Breast epithelium (tissue), 4 donors: ENCODE data around the gene DPY19L1. TPM values are rescaled to one million over a fixed set of nuclear protein-coding genes. Genes with fewer than 3 reads are reported as not detected.
"Not testable (repeated sequence)": the region's sequence is repeated elsewhere in the genome, so short reads cannot be mapped to it uniquely, and the experiment has no call there.

Source experiments
- DNase-seq, 2 donors: peaks; one replicate each; pipeline ENCODE4 v3.0.0-alpha.2; 2019; ENCODE audit warnings: low spot score in 2 of 2
- H3K27ac ChIP-seq, 2 donors: fragments of 200-600 bp; sonication (generic) in 1 of 2; one replicate each; pipeline ENCODE4 v1.5.1; 2016 to 2019; ENCODE audit warnings: mild to moderate bottlenecking in 1 of 2
- H3K27me3 ChIP-seq, 2 donors: fragments of 200-600 bp; sonication (generic) in 1 of 2; one replicate each; pipeline versions ENCODE4 v1.5.1 to v1.6.0; 2017 to 2019; ENCODE audit warnings: control low read depth in 1 of 2, mild to moderate bottlenecking in 1 of 2
- H3K36me3 ChIP-seq: fragments of 200-600 bp; one replicate; pipeline ENCODE4 v1.5.1; 2019
- H3K4me1 ChIP-seq, 2 donors: fragments of 200-600 bp; sonication (generic); one replicate each; pipeline ENCODE4 v1.5.1; 2016 to 2019; ENCODE audit warnings: control low read depth in 1 of 2
- H3K4me3 ChIP-seq, 3 donors: fragments of 200-600 bp; sonication (generic); 1 replicate in 2 of 3; 2 replicates in 1 of 3; pipeline ENCODE4 v1.5.1; 2016 to 2019; ENCODE audit warnings: mild to moderate bottlenecking in 3 of 3, moderate library complexity in 2 of 3
- H3K9me3 ChIP-seq, 2 donors: fragments of 200-600 bp; sonication (generic) in 1 of 2; one replicate each; pipeline ENCODE4 v1.5.1; 2016 to 2019; ENCODE audit warnings: control low read depth in 1 of 2
- POLR2A ChIP-seq: fragments of 450-650 bp; IDR thresholded peaks from one replicate; pipeline ENCODE4 v1.6.1; 2016; ENCODE audit warnings: antibody characterized with exemption, mild to moderate bottlenecking, moderate library complexity
- POLR2AphosphoS5 ChIP-seq, 3 donors: sonication (generic); formaldehyde crosslinking; IDR thresholded peaks; one replicate each; pipeline ENCODE4 v1.6.1; 2017; ENCODE audit warnings: antibody characterized with exemption in 3 of 3
- intact Hi-C: fragments of 100-400 bp; cut with DNase I; formaldehyde crosslinking; loops from one replicate; pipeline ENCODE4 v1.15.1; 2023; ENCODE audit warnings: low total_unique reads
- total RNA-seq, 3 donors: library from RNA; depleted of rRNA; stranded (reverse); fragments of >200 nt; gene quantifications; one replicate each; pipeline ENCODE4 v1.1.0, GENCODE V29; 2016
- TF ChIP-seq, protein P1 (sequence below), 3 donors: fragments of 450-650 bp; IDR thresholded peaks; one replicate each; pipeline ENCODE4 v1.5.1; 2016 to 2017; ENCODE audit warnings: antibody characterized with exemption in 3 of 3, mild to moderate bottlenecking in 3 of 3, moderate library complexity in 3 of 3

The DPY19L1 gene
- total RNA-seq, 3 donors from 2014 or later, result 14.1 to 18.2 (median 17.4) TPM

DNA sequence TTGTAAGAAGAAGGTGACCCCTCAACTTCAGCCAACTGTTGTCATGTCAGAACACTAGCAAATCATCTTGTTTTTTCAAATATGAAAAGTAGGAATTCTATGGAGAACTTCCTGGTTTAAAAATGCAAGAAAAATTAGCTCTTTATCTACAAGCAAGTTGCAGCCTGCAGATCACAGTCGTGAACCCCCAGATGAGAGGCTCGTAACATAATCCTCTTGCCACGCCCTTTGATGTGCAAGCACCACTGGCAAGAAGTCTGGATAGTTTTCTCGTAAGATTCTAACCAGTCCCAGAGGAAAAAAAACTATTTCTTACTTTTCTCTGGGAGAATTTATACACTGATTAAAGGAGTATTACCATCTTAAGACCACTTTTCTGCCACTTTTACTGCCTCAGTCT is 132.3 kb downstream of the DPY19L1 start:
- H3K9me3 ChIP-seq, result no peaks in the 10 kb centered on the region
- DNase-seq, result no peak
- intact Hi-C loops, result no loop called here
- H3K27me3 ChIP-seq, result no peaks in the 10 kb centered on the region
- no peak for TF ChIP-seq POLR2A
- H3K4me1 ChIP-seq, result no peaks in the 10 kb centered on the region
- no peak overlapping the region for H3K4me3 ChIP-seq
- no peak overlapping the region for H3K27ac ChIP-seq
- no peaks in the 10 kb centered on the region for H3K36me3 ChIP-seq

DNA sequence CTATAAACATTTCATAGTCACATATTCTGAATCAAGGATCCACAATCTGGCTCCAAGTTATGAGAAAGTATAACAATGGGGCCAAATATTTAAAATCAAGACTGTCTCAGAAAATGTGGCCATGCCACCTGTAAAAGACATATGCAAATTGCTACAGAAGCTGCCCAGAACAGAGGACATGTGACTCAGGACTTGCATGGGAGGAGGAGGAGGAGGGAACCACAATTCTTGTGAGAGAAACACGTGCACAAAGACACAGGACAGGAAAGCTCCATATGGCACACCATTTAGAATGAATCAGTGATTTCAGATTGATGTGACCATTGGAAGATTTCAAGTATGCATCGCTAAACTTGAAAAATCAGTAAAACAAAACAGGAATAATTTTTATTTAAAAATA is 133.4 kb downstream of the DPY19L1 start:
- H3K4me1 ChIP-seq, H3K9me3 ChIP-seq, intact Hi-C loops, H3K36me3 ChIP-seq, H3K27me3 ChIP-seq, H3K4me3 ChIP-seq, DNase-seq, H3K27ac ChIP-seq: not testable (repeated sequence)

DNA sequence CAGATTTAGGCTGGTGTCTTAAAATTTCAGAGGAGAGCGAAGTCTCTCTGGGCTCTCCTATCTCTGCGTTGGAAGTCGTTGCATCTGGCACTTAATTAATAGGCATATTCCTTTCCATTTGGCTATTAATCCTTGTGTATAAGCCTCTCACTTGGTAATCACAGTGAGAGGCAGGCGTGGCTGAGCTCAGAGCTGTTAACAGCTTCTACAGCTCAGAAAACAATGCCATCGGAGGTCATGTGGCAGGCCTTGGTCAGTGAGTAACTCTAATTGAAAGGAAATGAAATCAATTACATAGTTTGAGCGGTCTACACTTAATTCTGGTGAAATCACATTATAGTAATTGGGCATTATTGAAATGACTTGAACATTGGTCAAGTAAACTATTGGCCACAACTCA is 135.1 kb downstream of the DPY19L1 start:
- H3K4me1 ChIP-seq, result no peaks in the 10 kb centered on the region
- no peaks in the 10 kb centered on the region for H3K9me3 ChIP-seq
- no peak overlapping the region for H3K4me3 ChIP-seq
- no peaks in the 10 kb centered on the region for H3K36me3 ChIP-seq
- intact Hi-C loops, result no loop called here
- H3K27ac ChIP-seq, result no peak overlapping the region
- H3K27me3 ChIP-seq, result no peaks in the 10 kb centered on the region
- no peak for TF ChIP-seq POLR2A
- no peak for TF ChIP-seq POLR2AphosphoS5 (IDR thresholded peaks at IDR 0.05)
- TF ChIP-seq, protein P1, sequence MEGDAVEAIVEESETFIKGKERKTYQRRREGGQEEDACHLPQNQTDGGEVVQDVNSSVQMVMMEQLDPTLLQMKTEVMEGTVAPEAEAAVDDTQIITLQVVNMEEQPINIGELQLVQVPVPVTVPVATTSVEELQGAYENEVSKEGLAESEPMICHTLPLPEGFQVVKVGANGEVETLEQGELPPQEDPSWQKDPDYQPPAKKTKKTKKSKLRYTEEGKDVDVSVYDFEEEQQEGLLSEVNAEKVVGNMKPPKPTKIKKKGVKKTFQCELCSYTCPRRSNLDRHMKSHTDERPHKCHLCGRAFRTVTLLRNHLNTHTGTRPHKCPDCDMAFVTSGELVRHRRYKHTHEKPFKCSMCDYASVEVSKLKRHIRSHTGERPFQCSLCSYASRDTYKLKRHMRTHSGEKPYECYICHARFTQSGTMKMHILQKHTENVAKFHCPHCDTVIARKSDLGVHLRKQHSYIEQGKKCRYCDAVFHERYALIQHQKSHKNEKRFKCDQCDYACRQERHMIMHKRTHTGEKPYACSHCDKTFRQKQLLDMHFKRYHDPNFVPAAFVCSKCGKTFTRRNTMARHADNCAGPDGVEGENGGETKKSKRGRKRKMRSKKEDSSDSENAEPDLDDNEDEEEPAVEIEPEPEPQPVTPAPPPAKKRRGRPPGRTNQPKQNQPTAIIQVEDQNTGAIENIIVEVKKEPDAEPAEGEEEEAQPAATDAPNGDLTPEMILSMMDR (IDR thresholded peaks at IDR 0.05), result no peak
- DNase-seq, result no peak

DNA sequence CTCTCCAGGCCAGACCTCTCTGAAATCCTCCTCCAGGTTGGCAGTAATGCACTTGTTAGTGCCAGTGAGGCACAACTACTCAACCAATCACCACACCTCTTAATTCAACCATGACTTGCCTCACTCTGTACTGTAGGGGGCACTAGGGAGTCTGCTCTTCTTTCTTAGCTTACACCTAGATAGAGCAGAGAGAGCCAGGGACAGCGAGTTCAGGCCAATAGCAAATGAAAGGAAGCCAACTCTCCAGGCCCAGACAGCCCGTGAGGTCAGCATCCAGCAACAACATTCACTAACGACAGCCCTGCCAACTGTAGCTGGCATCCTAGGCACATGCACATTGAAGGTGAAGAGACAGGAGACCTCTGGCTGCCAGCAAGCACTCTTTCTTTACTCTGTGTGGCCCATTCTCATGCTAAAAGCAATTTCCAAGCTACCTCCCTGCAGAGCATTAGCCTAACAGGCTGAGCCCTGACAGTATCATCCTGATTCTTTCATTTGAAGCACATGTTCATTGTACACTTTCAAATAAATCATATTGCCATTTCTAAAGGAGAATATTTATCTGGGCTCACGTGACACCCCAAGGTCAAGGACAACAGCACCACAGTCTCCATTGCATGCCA is 136.3 kb downstream of the DPY19L1 start:
- intact Hi-C loops, result no loop called here
- no peak for DNase-seq

DNA sequence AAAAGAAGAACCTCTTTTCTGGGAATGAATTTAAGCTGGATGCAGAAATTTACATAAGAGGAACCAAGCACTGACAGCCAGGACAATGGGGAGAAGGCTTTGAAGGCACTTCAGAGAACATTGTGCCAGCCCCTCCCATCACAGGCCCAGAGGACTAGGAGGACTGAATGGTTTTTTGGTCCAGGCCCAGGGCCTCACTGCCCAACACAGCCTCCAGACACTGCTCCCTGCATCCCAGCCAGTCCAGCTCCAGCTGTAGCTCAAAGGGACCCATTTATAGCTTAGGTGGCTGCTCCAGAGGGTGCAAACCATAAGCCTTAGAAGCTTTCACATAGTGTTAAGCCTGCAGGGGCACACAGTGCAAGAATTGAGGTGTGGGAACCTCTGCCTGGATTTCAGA is 142.1 kb downstream of the DPY19L1 start:
- intact Hi-C loops, result no loop called here
- no peak for DNase-seq
- Histone ChIP-seq H3K27me3 (no peaks in the 10 kb centered on the region), H3K27ac (no peak overlapping the region), H3K36me3 (no peaks in the 10 kb centered on the region), H3K4me1 (no peaks in the 10 kb centered on the region), H3K4me3 (no peak overlapping the region), H3K9me3 (peaks cover 10 to 20% of the 10 kb centered on the region in 2 donors)
- no peak for TF ChIP-seq POLR2AphosphoS5 (IDR thresholded peaks at IDR 0.05)
- TF ChIP-seq, protein P1 (IDR thresholded peaks at IDR 0.05), result no peak

More for the DNA sequence above, 136.3 kb downstream of the DPY19L1 start:
- Histone ChIP-seq H3K4me1 (no peaks in the 10 kb centered on the region), H3K27me3 (no peaks in the 10 kb centered on the region), H3K27ac (no peak overlapping the region), H3K36me3 (no peaks in the 10 kb centered on the region), H3K9me3 (no peaks in the 10 kb centered on the region), H3K4me3 (no peak overlapping the region)
- TF ChIP-seq, protein P1 (IDR thresholded peaks at IDR 0.05), result no peak
- no peak for TF ChIP-seq POLR2A
- no peak for TF ChIP-seq POLR2AphosphoS5 (IDR thresholded peaks at IDR 0.05)

DNA sequence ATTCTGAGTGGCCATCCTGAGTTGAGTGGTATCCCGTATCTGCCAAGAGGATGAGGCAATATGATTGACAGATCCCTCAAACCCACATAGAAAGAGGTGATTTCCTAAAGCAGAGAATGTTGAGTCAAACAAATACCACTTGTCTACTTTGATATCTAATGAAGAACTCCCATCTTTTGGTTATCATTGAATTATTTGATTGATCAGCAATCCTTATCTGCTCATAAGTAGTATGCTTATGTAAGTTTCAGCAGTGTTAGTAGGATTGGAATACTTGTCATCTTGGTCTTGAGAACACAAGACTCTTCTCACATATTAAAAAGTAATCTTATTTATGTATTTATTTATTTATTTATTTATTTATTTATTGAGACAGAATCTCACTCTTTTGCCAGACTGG is 147.3 kb downstream of the DPY19L1 start:
- Histone ChIP-seq H3K27me3 (no peaks in the 10 kb centered on the region), H3K9me3 (peaks cover 0 to 10% of the 10 kb centered on the region in 2 donors), H3K4me1 (no peaks in the 10 kb centered on the region), H3K27ac (no peak overlapping the region), H3K4me3 (no peak overlapping the region), H3K36me3 (no peaks in the 10 kb centered on the region)
- DNase-seq, result no peak
- intact Hi-C loops, result no loop called here
- TF ChIP-seq POLR2A, result no peak
- TF ChIP-seq, protein P1 (IDR thresholded peaks at IDR 0.05), result no peak
